NCI-H446 treated with DMSO at 0.1 percent for 48 hours (cell line): Measurements from ENCODE around the gene METTL1.
"Not testable (repeated sequence)": the region's sequence is repeated elsewhere in the genome, so short reads cannot be mapped to it uniquely, and the experiment has no call there.

Experiments
- DNase-seq: peaks from one replicate; lab custom pipeline; 2025; lab: John Stamatoyannopoulos, UW

Gene METTL1

DNA sequence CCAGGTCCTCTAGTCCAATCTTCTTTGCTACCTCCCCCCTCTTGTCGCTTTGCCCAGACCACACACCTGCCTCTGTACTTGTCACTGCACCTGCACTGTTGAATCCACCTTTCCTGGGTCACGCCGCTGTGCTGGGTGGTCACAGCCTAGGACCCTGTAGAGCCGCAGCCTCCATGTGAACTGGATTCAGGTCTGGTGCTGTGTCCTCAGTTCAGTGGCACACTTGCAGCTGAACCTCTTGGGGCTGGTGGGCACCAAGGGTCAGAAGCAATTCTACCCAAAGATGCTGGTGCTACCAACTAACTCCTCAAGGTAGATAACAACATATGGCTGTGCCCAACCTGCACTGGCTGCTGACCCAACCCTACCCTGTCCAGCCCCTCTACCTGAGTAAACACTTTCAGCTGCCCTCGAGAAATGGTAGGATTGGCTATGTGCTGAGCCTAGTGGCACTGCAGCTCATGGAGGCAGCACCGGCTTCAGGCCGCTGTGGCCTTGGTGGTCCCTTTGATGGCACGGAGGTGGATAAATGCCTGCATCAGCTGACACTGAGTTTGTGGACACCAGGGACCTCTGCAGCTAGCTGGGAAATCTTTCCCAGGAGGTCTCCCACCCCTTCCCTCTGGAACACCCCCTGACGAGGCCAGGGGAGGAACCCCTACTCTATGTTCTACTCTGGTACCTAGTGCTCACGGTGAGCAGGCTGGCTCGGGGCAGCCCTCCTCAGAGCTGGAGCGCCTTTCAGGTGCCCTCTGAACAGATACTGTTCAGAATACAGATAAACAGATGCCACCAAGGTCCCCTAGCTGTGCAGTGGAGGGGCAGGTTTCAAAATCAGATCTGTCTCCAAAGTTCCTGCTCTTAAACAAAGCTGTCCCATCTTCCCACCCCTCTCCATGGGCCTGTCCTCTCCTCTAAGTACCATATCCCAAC, 47.6 kb downstream of the METTL1 start:
- DNase-seq, result no peak

DNA sequence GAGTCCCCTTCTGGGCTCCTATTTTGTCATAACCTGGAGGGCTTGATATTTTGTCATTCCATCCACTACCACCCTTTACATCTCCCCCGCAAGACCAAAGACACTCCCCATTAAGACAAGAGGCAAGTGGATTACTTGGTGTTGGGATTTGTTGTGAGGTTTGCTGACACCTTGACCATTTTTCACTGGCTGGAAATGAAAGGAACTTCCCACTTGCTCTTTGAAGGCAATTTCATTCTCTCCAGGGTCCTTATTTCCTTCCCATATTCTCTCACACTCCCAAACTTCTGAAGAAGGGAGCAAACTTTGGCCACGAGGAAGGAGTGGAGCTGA, 48.3 kb downstream of the METTL1 start:
- DNase-seq, result no peak

DNA sequence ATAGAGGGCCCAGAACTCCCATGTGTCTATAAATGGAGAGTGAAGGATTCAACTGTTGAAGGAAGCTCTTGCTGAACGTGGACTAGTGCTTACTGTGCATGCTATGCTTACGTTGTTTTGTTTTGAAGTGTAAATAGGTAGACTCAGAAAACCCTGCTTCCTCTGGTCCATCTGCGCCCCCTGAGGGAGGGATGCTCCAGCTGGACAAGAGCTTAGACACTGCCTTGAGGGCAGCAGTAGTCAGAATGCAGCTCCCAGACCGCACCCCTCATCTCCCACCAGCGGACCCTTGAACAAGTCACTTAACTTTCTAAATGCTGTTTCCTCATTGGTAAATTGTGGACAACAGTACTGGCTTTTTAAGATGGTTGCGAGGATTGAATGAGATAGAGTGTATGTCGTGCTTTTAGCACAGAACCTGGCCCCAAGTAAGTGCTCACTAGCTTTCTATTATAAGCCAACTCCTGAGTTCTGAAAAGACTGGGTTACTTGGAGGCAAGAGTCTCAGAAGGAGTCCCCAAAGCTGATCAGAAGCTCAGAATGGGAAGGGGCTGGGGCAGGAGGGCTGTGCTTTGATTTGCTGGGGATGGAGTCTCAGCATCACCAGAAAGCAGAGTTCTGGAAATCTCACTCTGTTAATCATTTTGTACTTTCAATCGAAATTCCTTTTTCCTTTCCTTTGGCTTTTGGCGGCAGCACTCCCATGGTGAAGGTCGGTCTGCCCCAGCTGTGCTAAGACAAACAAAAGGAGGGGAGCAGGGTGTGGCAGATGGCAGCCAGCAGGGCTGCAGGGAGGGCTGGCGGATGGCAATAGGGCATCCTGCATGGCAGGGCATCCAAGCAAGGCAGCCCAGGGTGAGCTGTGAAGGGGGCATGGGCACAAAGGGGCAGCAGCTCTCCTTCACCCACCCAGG, 48.9 kb downstream of the METTL1 start:
- no peak for DNase-seq

DNA sequence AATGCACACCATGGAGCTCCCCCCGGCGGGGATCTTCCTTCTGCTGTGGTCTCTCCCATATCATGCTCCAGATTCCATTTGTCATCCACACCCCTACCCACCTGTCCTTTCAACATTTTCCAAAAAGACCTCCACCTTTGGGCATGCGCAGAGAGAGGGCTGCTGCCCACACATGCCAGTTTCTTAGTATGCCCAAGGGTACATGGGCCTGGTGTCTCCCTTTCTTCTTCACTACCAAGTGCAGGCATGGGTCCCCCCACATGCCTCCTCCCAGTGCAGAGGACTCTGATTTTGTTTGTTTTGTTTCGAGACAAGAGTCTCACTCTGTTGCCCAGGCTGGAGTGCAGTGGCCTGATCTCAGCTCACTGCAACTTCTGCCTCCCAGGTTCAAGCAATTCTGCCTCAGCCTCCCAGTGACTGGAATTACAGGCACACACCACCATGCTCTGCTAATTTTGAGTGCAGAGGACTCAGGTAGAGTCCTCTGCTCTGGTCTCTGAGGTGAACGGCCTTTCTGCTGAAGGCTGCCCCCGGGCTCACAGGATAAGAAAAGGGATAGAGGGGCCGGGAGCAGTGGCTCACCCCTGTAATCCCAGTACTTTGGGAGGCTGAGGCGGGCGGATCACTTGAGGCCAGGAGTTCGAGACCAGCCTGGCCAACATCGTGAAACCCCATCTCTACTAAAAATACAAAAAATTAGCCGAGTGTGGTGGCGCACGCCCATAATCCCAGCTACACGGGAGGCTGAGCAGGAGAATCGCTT, 49.9 kb downstream of the METTL1 start:
- DNase-seq, result not testable (repeated sequence)

DNA sequence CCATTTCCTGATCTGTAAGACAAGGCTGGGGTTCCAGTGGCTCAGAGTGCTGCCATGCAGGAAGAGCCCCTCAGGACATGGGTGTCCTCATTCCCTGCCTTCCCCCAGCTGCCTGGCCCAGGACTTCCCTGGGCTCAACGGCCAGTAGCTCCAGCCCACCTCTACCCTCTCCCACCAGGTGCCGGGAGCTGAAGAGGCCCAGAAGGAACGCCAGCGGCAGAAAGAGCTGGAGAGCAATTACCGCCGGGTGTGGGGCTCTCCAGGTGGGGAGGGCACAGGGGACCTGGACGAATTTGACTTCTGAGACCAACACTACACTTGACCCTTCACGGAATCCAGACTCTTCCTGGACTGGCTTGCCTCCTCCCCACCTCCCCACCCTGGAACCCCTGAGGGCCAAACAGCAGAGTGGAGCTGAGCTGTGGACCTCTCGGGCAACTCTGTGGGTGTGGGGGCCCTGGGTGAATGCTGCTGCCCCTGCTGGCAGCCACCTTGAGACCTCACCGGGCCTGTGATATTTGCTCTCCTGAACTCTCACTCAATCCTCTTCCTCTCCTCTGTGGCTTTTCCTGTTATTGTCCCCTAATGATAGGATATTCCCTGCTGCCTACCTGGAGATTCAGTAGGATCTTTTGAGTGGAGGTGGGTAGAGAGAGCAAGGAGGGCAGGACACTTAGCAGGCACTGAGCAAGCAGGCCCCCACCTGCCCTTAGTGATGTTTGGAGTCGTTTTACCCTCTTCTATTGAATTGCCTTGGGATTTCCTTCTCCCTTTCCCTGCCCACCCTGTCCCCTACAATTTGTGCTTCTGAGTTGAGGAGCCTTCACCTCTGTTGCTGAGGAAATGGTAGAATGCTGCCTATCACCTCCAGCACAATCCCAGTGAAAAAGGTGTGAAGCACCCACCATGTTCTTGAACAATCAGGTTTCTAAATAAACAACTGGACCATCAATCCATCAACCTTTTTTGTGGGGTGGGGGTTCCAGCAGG, 51.0 kb downstream of the METTL1 start:
- no peak for DNase-seq

DNA sequence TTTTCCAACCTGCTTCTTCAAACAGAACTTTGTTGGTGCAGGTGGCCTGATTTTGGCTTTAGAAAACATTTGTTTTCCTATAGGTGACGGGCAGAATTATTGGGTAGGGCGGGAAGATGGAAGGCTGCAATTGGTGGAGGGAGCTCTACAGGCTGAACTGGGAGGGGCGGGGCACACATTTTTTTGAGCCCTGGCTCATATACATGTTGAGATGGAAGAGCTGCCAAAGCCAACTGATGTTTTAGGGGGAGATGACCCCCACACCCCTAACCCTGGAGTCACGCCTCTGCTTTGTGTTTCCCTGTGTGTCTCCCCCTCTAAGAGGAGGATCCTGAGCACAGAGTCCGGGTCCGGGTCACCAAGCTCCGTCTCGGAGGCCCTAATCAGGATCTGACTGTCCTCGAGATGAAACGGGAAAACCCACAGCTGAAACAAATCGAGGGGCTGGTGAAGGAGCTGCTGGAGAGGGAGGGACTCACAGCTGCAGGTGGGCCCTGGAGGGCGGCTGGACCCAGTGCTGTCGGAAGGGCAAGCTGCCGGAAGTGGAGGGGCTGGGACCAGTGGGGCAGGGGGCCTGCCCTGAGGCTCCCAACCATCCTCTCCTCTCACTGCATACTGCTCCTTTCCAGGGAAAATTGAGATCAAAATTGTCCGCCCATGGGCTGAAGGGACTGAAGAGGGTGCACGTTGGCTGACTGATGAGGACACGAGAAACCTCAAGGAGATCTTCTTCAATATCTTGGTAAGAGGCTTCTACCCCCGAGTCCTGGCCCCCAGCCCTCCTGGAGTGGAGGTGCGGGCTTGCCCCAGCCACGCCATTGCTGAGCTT, 51.9 kb downstream of the METTL1 start:
- DNase-seq, result no peak

DNA sequence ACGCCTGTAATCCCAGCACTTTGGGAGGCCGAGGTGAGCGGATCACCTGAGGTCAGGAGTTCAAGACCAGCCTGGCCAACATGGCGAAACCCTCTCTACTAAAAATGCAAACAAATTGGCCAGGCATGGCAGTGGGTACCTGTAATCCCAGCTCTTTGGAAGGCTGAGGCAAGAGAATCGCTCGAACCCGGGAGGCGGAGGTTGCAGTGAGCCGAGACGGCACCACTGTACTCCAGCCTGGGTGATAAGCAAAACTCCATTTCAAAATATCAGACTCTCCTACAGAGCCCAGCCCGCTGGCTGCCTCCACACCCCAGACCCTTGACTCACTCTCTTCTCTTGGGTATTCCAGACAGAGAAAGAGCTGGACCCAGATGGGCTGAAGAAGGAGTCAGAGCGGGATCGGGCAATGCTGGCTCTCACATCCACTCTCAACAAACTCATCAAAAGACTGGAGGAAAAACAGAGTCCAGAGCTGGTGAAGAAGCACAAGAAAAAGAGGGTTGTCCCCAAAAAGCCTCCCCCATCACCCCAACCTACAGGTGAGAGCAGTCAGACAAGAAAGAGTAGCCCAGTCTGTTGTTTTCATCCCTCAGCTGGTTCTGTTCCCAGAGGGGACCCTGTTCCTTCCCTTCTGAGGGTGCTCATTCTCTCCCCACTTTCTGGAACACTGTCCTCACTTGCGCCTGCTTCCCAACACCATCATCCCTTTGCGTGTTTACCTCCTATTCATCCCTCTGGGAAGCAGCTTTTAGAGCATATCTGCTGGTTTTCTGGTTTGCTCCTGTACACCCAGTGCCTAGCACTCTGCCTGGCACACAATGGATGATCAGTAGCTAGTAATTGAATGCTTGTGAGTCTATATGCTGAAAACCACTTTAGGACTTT, 53.0 kb downstream of the METTL1 start:
- no peak for DNase-seq
